ENCODE data around the gene GANC.

GRCh38 chr15:42287931-42288330, 14.9 kb downstream of the GANC start:
- TF ChIP-seq POLR2AphosphoS5 (IDR thresholded peaks at IDR 0.05) (no peak), CTCF (IDR thresholded peaks at IDR 0.05) (no peak), POLR2A (IDR thresholded peaks at IDR 0.05) (no peak), EP300 (IDR thresholded peaks at IDR 0.05) (no peak)

Data from upper lobe of left lung (tissue), 4 donors.